ENCODE measurements around the gene CSPG4. TPM values are rescaled to one million over a fixed set of nuclear protein-coding genes. Genes with fewer than 3 reads are reported as not detected.
"Not testable (repeated sequence)": the region's sequence is repeated elsewhere in the genome, so short reads cannot be mapped to it uniquely, and the experiment has no call there.

The CSPG4 gene
- total RNA-seq, 2 donors from 2014 or later = 16.8 to 27.6 TPM

- ATAC-seq; intact Hi-C loops (cut with DNase I); DNase-seq: not testable (repeated sequence)
These were observed 34.5 kb upstream of the CSPG4 start for GRCh38 chr15:75747121-75747520.

DNA sequence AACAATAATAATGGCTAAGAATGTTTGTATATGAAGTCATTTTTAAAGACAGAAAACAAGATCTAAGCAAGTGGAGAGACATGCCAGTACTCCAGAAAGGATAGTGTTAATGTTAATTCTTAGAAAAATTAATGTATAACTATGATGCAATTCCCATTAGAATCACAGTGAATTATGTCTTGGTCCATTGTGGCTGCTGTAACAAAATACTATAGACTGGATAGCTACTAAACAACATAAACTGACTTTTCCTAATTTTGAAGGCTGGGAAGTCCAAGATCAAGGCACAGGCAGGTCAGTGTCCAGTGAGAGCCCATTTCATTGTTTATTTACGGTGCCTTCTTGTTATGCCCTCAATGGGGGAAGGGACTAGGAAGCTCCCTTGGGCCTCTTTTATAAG lies 32.7 kb upstream of the CSPG4 start:
- no peak for DNase-seq
- intact Hi-C loops (cut with DNase I) = no loop called here
- ATAC-seq = no peak

GRCh38 chr15:75742346-75742745 lies 29.7 kb upstream of the CSPG4 start:
- intact Hi-C loops (cut with DNase I); ATAC-seq; DNase-seq: not testable (repeated sequence)

DNA sequence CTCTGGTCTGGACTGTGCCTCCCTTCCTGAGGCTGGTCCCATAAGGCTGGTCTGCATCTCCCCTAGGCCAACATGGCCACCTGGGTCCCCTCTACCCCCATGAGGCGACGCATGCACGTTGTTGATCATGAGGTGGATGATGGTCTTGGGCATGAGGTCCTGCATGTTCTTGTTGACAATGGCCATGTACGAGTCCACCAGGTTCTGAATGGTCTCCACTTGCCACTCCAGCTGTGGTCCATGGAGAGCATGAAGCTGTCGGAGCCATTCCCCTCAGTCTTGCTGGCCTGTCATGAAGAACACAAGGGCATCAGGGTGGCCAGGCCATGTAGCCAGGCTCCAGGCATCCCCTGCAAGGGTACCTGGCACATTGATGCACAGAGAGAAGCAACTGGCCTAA lies 27.1 kb upstream of the CSPG4 start:
- ATAC-seq (no peak), DNase-seq (no peak)
- intact Hi-C loops (cut with DNase I) = loop anchor here in 1 of 2 donors (10.0 kb wide), 1 partner anchor 65 kb away; no protein-coding TSS in a partner anchor

DNA sequence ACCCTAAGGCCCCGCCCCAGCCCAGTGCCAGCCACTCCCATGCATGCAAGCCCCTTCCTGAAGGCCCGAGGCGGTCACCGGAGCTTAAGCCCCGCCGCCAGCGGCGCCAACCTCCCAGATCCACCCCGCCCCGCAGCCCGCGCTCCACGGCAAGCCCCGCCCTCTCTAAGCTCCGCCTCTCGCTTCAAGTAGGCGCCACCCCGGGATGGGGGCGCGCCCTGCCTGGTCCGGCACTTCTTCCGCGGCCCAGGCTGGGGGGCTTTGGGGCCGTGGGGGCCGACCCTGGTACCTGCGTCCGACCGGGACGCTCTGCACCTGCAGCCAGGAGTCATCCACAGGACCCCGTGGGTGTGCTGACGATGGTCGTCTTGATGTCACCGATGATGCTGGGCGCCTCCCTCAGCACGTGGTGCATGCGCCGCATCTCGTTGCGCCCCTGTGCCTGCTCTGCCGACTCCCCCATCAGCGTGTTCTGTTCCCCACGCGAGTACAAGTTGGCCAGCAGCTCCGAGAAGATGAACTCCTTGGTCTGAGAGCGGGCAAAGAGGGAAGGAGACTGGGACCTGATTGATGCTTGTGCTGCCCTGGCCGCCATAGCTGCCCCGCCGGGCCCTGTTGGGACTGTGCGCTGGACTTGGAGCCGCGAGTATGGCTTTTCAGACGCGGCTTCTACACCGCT lies 26.1 kb upstream of the CSPG4 start:
- intact Hi-C loops (cut with DNase I) = loop anchor here in 1 of 2 donors (10.0 kb wide), 1 partner anchor 66 kb away; no protein-coding TSS in a partner anchor
- DNase-seq (peak; percentile 96), ATAC-seq (peak; percentile 98 to 99)

GRCh38 chr15:75738014-75738646 lies 25.5 kb upstream of the CSPG4 start:
- DNase-seq (no peak), ATAC-seq (peak; percentile 23 to 38)
- intact Hi-C loops (cut with DNase I) = loop anchor here in 1 of 2 donors (10.0 kb wide), 1 partner anchor 67 kb away; no protein-coding TSS in a partner anchor

DNA sequence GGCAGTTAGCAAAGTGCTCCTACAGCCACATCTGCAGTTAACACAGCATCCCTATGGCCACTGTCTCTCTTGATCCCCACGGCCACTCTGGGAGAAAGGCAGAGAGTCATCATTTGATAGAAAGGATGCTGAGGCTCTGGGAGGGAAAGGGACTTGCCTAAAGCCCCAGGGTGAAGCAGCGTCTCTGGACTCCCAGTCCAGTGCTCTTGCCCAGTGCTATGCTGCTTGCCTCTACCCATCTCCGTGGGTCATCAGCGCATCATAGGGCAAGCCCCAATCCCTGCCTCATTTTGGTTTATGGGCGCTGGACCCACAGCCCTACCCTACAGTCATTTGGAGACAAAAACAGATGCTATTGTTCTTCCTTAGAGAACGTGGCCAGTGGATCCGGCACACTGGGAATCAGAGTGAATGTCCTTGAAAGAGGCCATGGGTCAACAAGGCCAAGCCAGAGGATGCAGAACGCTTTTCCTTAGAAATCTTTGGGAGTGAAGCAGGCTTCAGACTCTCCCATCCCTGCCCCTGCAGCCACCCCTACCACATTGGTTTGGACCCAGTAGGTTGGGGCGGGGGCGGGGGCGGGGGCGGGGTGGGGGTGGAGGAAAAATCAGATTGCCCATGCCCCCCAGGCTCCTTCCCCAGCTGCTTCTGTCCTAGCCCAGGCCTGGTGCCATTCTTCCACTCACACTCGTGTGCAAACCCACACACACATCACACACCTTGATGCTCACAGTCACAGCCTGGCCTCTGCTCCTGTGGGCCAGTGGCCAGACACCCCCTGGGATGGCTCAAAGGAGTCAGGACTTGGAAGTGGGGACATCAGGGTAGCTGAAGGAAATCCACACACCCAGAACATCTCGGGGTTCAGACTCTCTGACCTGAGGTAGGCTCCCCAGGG lies 24.7 kb upstream of the CSPG4 start:
- not testable (repeated sequence) for DNase-seq, ATAC-seq
- intact Hi-C loops (cut with DNase I) = loop anchor here in 1 of 2 donors (10.0 kb wide), 1 partner anchor 67 kb away; no protein-coding TSS in a partner anchor

DNA sequence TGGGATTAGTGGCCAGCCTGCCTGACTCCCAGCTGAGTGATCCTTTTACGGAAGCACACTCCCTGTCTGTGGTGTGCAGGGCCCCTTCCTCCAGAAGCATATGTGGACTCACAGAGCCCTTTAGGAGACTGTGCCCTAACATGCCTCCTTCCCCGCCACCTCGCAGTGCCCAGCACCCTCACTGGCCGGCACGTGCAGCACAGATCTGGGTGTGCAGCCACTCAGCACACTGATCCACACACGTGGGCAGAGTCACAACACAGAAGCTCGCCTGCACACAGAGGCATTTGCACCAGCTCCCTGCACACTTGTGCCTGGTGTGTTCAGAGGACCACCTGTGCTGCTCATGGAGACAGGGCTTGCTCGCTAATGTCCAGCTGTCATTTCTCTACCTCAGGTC lies 23.6 kb upstream of the CSPG4 start:
- intact Hi-C loops (cut with DNase I) = loop anchor here in 1 of 2 donors (10.0 kb wide), 1 partner anchor 69 kb away; no protein-coding TSS in a partner anchor
- ATAC-seq = no peak
- DNase-seq = no peak

DNA sequence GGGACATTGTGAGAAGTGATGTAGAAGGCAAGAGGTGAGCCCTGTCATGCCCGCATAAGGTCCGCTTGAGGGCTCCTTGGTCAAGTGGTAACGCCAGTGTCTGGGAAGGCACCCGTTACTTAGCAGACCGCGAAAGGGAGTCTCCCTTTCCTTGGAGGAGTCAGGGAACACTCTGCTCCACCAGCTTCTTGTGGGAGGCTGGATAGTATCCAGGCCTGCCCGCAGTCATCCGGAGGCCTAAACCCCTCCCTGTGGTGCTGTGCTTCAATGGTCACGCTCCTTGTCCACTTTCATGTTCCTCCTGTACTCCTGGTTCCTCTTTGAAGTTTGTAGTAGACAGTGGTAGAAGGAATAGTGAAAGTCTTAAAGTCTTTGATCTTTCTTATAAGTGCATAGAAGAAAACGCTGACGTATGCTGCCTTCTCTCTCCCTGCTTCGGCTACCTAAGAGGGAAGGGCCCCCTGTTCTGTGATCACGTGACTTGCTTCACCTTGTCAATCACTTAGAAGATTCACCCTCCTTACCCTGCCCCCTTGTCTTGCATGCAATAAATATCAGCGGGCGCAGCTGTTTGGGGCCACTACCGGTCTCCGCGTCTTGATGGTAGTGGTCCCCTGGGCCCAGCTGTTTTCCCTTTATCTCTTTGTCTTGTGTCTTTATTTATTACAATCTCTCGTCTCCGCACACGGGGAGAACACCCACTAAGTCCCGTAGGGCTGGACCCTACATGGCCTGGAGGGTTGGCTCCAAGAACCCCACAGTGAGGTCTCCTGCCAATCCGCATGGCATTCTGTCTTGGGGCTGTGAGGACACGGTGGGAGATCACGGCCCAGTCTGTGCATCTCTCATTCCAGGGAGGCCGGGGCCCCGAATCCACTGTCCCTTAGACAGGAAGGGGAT lies 22.5 kb upstream of the CSPG4 start:
- not testable (repeated sequence) for ATAC-seq, DNase-seq
- intact Hi-C loops (cut with DNase I) = loop anchor here in 1 of 2 donors (10.0 kb wide), 1 partner anchor 70 kb away; no protein-coding TSS in a partner anchor

GRCh38 chr15:75733761-75734651 lies 21.4 kb upstream of the CSPG4 start:
- ATAC-seq (no peak), DNase-seq (no peak)
- intact Hi-C loops (cut with DNase I) = loop anchor here in 1 of 2 donors (10.0 kb wide), 1 partner anchor 71 kb away; no protein-coding TSS in a partner anchor

DNA sequence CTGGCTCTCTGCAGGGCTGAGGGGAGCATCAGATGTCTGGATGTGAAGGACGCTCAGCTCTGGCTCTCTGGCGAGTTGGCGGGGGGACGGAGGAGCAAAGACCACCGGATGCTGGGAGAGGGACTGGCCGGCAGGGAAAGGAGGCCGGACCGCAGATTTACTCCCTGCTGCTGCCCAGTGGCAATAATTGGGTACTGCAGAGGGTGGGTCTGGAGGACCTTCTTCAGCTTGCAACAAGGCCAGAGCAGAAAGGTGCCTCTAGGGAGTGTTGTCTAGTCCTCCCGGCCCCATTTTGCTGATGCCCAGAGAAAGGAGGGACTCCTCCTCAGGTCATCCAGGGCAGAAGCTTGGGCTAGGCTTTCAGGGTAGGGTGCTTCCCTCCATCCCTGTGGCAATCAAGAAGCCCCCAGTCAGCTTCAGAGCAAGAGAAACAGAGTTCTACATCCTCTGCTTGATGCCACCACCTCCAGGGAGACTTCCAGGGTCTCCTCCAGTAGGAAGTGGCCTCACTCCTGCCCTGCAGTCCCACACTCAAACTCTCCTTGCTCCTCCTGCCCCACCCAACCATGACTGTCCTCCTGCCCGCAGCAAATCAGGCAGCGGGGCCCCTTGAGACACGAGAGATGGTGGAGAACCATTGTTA lies 20.3 kb upstream of the CSPG4 start:
- intact Hi-C loops (cut with DNase I) = loop anchor here in 1 of 2 donors (10.0 kb wide), 1 partner anchor 72 kb away; no protein-coding TSS in a partner anchor
- ATAC-seq (peak; percentile 67 to 72), DNase-seq (peak; percentile 71)

- intact Hi-C loops (cut with DNase I) = loop anchor here in 1 of 2 donors (10.0 kb wide), 1 partner anchor 73 kb away; no protein-coding TSS in a partner anchor
- no peak for DNase-seq
- ATAC-seq = no peak
These were observed 19.6 kb upstream of the CSPG4 start for GRCh38 chr15:75732177-75732808.

GRCh38 chr15:75731248-75732151 lies 18.9 kb upstream of the CSPG4 start:
- DNase-seq (no peak), ATAC-seq (peak; percentile 48 to 53)
- intact Hi-C loops (cut with DNase I) = loop anchor here in 1 of 2 donors (10.0 kb wide), 1 partner anchor 73 kb away; no protein-coding TSS in a partner anchor

DNA sequence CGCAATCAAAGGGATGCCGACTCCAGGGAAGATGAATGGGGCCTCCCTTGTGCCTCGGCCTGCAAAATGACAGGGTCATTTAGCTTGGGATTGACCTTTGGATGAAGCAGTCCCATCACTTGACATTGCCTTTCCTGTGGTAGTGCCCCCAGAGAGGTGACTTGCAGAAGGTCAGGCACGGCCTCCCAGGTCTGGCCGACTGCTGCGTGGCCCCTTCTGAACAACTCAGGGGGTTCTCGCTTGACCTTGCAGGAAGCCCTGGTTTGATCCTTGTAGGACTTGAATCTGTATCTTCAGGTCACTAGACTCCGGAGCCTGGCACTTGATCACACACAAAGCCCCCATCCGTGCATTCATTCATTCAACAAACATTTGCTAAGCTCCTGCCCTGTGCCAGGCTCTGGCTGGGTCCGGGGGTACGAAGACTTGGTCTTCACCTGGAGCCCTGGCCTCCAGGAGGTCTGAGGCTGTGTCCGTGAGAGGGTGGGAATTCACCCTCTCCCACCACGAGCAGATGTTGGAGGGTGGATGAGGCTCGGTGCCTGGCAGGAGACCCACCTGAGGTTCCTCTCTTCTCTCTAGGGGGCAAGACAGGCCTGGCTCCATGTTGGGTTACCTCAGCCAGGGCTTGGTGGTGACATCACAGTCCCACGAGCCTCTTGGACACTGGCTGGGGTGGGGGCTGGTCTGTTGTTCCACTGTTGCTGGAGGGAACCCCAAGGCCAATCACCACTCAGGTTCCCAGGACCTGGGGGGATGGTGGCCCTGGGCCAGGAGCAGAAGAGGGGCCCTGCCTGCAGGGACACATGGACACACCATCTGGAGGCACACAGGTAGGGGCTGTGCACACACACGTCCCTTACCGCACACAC lies 18.0 kb upstream of the CSPG4 start:
- not testable (repeated sequence) for ATAC-seq, DNase-seq
- intact Hi-C loops (cut with DNase I) = loop anchor here in 1 of 2 donors (10.0 kb wide), 1 partner anchor 74 kb away; no protein-coding TSS in a partner anchor
